ES-I3 (cell line): ENCODE measurements around the gene NR1D2.
"Not testable (repeated sequence)": the region's sequence is repeated elsewhere in the genome, so short reads cannot be mapped to it uniquely, and the experiment has no call there.

Source experiments
- H3K36me3 ChIP-seq: 2 replicates; pipeline ENCODE4 v1.6.1; 2013; ENCODE audit warnings: mild to moderate bottlenecking, low read length, control low read depth, moderate library complexity; ENCODE audit not compliant: insufficient read depth
- H3K4me1 ChIP-seq: 2 replicates; pipeline ENCODE4 v1.6.1; 2013; ENCODE audit warnings: mild to moderate bottlenecking, control low read depth, low read length; ENCODE audit not compliant: insufficient read depth
- H3K9ac ChIP-seq: 2 replicates; pipeline ENCODE4 v1.6.1; 2013; ENCODE audit warnings: low read depth, mild to moderate bottlenecking, low read length, moderate library complexity
- H3K9me3 ChIP-seq: 2 replicates; pipeline ENCODE4 v1.6.1; 2013; ENCODE audit warnings: mild to moderate bottlenecking, low read length, moderate library complexity; ENCODE audit not compliant: control insufficient read depth, insufficient read depth

Gene NR1D2

GRCh38 chr3:24020036-24020691, 75.1 kb downstream of the NR1D2 start:
- Histone ChIP-seq H3K4me1 (no peaks in the 10 kb centered on the region), H3K9ac (no peak overlapping the region), H3K36me3 (no peaks in the 10 kb centered on the region), H3K9me3 (no peaks in the 10 kb centered on the region)

DNA sequence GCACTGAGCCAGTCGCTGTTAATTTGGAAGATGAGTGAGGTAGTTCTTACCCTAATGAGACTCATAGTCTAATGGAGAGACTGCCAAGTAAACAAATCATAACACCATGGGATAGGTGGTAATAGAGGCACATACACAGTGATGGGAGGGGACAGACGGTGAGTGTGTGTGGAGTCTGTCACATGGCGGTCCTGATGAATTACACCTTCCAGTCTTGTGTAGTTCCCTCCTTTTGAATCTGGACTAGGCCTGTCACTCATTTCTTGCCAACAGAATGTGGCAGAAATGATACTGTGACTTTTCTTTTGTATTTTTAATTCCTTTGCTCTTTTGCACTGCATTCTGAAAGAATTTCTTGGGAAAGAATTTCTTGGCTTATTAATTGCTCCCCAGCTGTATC, 78.1 kb downstream of the NR1D2 start:
- H3K9ac ChIP-seq = no peak overlapping the region
- H3K9me3 ChIP-seq = no peaks in the 10 kb centered on the region
- H3K4me1 ChIP-seq = no peaks in the 10 kb centered on the region
- H3K36me3 ChIP-seq = no peaks in the 10 kb centered on the region

GRCh38 chr3:24025805-24026204, 80.7 kb downstream of the NR1D2 start:
- Histone ChIP-seq H3K4me1 (no peaks in the 10 kb centered on the region), H3K9me3 (no peaks in the 10 kb centered on the region), H3K36me3 (no peaks in the 10 kb centered on the region), H3K9ac (no peak overlapping the region)

DNA sequence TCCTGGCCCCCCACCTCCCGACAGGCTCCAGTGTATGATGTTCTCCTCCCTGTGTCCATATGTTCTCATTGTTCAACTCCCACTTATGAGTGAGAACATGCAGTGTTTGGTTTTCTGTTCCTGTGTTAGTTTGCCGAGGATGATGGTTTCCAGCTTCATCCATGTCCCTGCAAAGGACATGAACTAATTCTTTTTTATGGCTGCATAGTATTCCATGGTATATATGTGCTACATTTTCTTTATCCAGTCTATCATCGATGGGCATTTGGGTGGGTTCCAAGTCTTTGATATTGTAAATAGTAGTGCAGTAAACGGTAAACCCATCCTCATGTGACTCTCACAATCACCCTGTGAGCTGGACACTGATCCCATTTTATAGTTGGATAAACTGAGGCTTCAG, 81.6 kb downstream of the NR1D2 start:
- not testable (repeated sequence) for H3K4me1 ChIP-seq, H3K9me3 ChIP-seq, H3K9ac ChIP-seq, H3K36me3 ChIP-seq

GRCh38 chr3:24027946-24028345, 82.9 kb downstream of the NR1D2 start:
- Histone ChIP-seq H3K9me3 (no peaks in the 10 kb centered on the region), H3K9ac (no peak overlapping the region), H3K36me3 (no peaks in the 10 kb centered on the region), H3K4me1 (no peaks in the 10 kb centered on the region)
